T-helper 17 cell (primary cell): ENCODE data around the gene CILP. TPM values are rescaled to one million over a fixed set of nuclear protein-coding genes. Genes with fewer than 3 reads are reported as not detected.

ENCODE experiments used
- total RNA-seq, 4 donors: library from RNA in 2 of 4; stranded (reverse) in 2 of 4; gene quantifications; one replicate each; pipeline ENCODE4 v1.2.3 and lab custom pipeline; 2022 to 2026

CILP gene
- total RNA-seq, 2 donors from 2014 or later: 0.22 to 0.26 TPM

Other genes starting within 250 kb of the CILP start
- gene SPG21, start 221.6 kb downstream of the CILP start, total RNA-seq: 10 to 100 TPM; 42.4 to 48.6 TPM
- 1 to 10 TPM; 8.6 to 9.1 TPM for gene MTFMT, start 181.8 kb downstream of the CILP start, total RNA-seq
- not detected for gene SLC51B, start 166.1 kb downstream of the CILP start, total RNA-seq
- gene RASL12, start 143.5 kb downstream of the CILP start, total RNA-seq: not detected
- not detected for gene KBTBD13, start 134.7 kb downstream of the CILP start, total RNA-seq
- 1 to 10 TPM; 7.8 to 8.4 TPM for gene UBAP1L, start 96.3 kb downstream of the CILP start, total RNA-seq
- gene PDCD7, start 77.7 kb downstream of the CILP start, total RNA-seq: 10 to 100 TPM; 20.3 to 23.4 TPM
- gene CLPX, start 26.1 kb downstream of the CILP start, total RNA-seq: 10 to 100 TPM; 30.8 to 35.0 TPM
- 10 to 100 TPM; 11.5 to 13.8 TPM for gene PARP16, start 75.4 kb upstream of the CILP start, total RNA-seq
- gene RNU5A-1, start 84.6 kb upstream of the CILP start, total RNA-seq: not detected
- gene RNU5B-1, start 93.2 kb upstream of the CILP start, total RNA-seq: not detected
- gene IGDCC3, start 166.5 kb upstream of the CILP start, total RNA-seq: not detected
- under 1 TPM; 0.07 to 0.10 TPM for gene IGDCC4, start 211.5 kb upstream of the CILP start, total RNA-seq